ENCODE measurements around the gene LRCH1.

LRCH1 gene

DNA sequence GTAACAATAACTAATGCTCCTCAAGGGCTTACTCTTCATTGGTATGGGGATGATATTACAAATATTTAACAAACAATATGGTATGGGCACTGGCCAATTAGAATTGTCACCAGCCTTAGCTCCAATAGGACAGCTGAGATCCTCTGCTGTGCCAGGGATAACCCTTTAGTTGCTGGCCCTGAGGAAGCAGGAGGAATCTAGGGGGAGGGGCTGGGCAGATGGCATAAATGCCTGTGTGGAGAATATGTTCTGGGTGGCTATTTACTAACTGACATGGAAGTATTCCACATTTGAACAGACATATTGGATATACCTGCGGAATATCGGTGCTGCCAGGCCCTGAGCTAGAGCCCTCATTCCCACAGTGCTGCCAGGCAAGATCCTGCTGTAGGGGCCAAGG lies 16.6 kb upstream of the LRCH1 start:
- no peak for DNase-seq

DNA sequence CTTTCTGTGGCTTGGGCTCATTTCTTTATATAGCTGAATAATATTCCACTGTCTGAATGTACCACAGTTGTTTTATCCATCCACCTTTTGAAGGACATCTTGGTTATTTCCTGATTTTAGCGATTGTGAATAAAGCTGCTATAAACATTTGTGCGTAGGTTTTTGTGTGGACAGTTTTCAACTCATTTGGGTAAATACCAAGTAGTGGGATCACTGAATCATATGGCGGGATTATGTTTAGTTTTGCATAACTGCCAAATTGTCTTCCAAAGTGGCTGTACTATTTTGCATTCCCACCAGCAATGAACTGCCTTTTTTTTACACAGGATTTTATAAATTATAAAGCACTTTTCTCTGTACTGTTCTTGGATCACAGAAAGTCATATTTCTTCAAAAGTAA lies 13.7 kb upstream of the LRCH1 start:
- DNase-seq = no peak

DNA sequence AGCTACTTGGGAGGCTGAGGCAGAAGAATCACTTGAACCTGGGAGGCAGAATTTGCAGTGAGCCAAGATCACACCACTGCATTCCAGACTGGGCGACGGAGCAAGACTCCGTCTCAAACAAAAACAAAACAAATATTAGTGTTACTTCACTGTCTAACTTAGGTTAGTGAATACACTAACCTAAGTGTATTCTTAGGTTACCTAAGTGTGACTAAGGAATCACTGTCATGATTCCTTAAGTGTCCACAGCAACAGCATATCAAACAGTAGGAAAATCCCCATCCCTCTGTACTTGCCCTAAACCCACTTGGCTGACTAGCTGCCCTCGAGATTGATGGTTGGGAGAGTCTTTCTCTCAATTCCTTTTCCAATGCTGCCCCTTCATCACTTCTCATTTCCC lies 11.8 kb upstream of the LRCH1 start:
- no peak for DNase-seq

DNA sequence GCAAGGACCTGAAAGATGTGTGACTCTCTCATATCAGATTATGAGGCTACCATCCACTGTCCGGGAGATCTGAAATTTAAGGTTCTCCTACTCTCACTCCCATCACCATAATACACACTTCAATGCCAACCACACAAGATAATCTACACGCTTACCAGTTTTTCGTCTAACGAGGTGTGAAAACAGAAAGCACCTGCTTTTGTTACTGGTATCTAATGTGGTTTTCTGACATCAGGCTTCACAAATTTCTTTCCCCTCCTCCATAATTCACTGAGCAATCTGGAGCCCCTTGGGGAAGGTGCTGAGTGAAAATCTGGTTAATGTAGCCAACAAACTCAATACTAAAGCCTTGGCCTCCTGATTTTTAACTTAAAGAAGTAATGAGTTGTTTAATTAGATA lies 10.1 kb upstream of the LRCH1 start:
- DNase-seq = no peak

DNA sequence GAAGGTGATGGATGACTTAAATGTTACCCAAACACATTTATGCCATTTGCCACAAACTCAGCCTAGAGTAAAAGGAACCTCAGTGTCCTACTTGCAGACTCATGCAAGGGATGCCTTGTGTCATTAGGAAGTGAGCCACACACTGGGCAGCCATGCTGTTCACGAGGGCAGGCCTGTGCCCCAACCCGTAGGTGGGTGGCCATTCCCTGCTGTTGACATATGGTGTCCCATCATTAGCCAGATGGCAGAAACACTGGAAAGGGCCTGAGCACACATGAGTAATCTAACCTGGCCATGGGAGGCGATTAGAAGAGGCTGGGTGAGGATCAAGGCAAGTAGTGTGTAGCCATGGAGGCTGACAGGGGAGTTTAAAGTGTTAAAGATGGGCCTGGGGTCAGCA lies 9.7 kb upstream of the LRCH1 start:
- DNase-seq = no peak

DNA sequence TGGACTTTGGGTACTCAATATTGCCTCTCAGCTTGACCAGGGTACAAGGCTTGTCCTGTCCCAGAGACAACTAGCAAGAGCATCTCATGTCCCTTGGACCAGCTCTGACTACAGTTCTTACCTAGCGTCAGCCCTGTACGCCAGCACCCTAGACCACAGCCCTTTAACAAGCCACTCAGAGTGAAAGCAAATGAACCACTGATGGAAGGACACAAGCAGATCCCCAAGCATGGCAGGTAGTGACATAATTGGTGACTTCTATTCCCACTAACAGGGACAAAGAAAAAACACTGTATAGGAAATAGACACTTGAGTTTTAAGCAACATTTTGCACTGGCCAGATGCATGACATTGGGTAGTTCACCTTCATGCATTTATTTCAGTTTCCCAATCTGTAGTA lies 8.8 kb upstream of the LRCH1 start:
- DNase-seq = no peak

DNA sequence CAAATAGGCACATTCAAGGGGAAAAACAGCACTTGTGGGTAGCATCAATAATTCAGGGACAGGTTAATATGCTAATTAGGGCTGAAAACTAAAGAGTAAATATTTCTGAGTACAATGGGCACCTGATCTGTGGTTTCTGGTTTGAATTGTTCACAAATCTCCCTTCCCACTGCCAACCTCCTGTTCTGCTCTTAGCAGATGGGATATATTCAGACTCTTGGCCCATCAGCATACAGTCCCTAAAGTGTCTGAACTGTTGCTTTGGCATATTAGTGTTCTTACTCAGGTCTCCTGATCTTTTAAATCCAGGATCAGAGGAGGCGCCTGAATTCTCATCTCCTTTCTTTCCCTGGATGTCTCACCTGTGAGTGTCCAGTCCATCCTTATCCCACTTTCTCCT lies 8.2 kb upstream of the LRCH1 start:
- no peak for DNase-seq

DNA sequence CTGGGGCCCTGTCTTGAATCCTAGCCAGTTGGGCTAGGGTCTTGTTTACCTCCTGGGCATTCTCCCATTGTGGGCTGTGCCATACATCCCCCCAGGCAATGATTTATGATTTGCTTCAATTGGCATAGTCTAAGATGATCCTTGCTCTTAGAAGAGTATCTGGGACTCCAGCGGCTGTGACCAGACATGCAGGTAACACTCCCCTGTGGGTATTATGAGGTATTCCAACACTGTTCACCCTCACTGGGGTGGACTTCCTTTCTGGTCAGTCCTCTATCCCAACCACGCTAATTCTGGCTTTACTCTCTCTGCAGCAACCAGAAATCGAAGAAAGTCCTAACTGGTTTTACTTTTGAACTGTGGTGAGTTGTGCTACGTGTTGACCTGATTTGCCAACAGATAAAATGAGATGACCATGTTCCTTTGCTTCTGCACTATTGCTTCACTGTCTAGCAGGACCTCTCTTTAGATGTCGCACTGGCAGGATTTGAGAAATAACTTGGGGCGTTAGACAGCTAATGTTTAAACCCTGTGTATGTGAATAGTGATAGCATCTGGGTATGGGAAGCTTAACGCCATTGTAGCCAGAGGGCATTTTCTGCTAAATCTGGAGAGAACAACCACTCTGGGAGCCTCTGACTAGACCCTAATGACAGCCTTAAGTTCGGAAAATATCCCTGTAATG lies 6.7 kb upstream of the LRCH1 start:
- DNase-seq = no peak

DNA sequence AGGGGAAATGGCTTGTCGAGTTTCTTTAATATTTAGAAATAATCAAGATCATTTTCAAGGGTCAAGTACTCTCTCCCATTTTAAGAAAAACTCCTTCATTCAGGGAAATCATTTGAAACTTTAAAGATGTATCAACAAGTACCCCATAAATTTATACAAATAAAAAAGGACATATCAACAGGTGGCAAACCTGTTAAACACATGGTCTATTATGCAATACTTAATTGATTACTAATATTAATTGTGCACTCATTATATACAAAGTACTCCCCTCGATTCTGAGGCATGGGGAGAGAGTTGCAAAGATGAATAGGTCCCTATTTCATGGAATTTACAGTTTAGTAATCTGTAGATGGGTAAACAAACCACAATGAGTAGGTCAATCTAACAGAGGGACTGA lies 2.1 kb upstream of the LRCH1 start:
- DNase-seq = no peak

DNA sequence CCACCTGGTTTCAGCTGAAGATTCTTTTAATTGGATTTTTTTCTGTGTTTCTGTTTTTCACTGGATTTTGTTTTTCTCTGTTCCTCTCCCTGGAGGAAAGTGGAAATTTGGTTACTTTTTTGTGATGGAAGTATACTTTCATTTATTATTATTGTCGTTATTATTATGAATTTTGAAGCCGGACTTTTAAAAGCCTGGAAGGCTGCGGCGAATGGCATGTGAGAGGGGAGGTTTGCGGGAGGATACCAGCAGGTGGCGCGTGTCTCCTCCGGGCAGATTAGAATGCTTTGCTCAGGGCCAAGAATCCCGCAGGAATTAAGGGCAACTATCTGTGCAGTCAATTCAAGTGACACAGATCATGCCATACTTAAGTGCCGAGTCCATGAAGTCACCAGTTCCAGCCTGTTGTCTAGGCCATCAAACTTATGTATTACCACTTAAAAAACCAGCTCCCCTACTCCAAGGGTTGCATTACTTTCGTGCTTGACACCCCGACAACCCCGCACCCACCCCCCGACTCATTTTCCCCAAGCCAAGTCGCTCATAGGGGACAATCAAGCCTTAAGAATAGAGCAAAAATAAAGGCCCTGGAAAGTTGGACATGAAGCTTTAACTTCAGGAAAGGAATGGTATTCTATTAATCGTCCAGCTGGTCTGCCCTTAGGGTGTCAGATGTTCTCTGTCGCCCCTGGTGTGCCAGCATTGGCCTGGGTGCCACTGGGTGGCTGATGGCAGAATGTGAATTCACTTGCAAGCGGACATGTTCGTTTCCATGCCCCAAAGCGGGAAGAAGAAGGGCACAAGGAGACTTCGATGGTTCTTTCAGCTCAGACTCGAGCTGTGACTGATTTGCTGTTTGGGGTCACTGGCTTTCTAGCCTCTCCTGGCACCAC lies 1.3 kb upstream of the LRCH1 start:
- peak; percentile 27 for DNase-seq

DNA sequence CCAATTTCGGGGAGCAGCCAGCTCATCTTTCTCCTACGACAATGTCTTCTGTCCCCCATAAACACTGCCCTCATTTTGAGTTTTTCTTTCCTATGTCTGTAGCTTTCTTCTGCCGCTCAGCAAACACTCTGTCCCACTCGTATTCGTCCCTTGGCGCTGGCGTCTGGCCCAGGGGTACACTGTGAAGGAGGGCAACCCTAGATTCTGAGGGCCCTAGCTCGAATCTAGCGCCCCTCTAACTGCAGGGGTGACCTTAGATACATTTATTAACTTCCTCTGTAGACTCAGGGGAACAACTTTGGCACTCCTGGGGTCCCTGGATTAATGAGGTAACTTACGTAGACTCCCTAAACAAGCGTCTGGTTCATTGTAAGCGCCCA lies 677 bp upstream of the LRCH1 start:
- no peak for DNase-seq

DNA sequence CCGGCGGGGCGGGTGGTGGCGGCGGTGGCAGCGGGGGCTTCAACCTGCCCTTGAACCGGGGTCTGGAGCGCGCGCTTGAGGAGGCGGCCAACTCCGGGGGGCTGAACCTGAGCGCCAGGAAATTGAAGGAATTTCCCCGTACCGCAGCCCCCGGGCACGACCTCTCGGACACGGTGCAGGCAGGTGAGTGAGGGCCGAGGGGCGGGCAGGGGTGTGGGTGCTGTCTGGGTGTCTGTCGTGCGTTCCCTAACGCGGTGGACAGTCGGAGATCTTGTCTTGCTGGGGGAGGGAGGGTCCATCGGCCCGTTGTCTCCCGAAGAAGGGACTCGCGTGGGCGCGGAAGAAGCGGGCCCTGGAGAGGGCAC lies 533 bp downstream of the LRCH1 start:
- DNase-seq = no peak

DNA sequence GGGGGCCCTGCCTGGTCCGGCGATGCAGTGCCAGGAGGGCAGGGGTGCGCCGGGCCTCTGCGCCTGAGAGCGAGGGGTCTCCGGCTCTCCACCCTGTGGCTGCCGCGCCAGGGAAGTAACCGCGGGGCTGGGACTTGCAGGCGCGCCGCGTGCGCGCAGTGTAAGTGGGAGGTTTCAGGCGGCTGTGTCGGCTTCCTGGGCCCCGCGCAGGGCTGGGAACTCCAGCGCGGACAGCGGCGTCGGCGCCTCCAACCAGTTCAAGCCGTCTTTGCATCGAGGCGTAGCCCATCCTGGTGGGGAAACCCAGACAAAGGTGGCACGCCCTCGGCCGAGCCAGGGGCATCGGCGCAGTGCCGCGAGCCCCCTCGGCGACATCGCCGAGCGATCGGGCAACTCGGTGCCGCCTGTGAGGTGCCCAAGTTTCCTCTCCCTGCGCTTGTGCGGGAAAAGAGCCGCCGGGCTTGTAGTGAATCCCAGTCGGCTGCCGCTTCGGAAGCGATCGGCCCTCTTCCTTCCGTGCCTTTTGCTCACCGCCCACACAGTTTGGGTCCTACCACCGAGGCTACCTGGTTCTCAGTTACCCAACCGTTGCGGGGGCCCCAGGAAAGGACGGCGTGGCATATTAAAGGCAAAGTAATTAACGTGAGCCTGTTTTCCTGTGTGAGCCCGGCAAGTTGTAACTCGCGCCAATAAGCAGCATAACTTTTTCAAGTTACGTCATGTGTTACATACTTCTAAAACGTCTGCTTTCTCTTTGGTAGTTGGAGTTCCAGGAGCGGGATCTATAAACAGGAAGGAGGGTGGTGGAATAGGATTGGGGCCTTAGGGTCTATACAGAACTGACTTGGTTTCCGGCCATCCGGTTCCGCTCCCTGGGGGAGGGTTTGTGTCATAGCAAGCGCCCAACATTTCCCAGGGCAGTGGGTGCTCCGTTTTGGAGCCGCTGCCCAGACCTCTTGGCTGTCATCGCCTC lies 1.2 kb downstream of the LRCH1 start:
- peak; percentile 71 for DNase-seq

DNA sequence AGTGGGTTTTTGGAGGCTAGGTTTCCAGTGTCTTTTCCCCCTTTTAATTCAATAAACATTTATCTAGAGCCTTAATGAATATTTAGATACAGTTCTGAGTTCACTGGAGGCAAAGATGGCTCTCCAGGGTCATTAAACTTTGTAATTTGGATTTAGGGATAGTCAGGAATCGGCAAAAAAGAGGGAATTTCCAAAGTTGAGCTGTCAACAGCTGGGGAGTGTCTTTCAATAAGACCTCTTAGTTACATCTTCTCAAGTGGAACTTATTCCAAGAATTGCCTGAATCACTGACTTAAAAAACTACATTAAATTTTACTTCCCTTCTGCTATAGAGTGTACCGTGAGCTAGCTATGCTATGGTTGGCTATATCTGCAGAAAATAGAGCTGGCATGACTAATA lies 2.0 kb downstream of the LRCH1 start:
- DNase-seq = no peak

DNA sequence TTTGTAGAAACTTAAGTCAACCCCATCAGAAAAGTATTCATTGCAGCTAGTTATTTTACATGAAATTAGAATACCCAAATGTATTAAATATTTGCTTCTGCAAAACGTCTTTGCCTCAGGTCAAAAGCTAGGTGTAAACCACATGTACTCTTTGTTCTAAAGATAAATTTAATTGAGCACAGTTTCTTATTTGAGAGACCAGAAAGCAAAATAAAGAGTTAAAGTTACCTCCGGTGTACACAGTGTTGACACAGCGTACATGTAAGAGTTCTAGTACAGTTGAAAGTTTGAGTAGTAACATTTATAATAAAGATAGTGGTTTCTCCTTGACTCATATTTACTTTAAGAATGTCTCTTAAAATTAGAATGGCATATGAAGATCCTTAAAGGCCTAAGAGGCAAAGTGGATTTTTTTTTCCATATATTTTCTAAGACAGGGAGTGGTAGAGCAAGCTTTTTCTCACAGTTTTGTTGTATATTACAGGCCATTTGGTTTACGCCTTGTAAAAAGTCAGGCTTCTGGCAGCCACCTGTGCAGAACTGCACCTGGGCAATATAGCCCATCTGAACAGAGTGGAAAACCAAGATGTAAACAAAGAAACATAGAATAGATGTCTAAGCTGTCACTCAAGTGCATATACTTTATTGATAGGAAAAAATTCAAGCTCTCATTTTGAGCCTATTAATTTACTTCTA lies 2.9 kb downstream of the LRCH1 start:
- DNase-seq = no peak

DNA sequence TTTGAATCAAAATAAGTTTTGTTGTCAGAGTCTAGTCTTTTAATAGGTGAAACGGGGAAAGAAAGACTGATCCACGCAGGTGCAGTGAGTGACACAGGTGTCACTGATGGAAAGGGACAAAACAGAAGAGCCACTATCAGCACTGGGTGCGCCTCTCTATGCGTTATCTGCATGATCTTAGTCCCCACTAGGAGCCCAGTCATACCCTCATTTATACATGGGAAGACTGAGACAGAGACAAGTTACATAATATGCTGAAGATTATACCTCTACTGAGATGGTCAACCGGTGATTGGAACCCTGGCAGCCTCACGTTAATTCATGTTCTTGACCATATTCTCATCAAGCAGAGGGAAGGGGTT lies 3.4 kb downstream of the LRCH1 start:
- DNase-seq = no peak

DNA sequence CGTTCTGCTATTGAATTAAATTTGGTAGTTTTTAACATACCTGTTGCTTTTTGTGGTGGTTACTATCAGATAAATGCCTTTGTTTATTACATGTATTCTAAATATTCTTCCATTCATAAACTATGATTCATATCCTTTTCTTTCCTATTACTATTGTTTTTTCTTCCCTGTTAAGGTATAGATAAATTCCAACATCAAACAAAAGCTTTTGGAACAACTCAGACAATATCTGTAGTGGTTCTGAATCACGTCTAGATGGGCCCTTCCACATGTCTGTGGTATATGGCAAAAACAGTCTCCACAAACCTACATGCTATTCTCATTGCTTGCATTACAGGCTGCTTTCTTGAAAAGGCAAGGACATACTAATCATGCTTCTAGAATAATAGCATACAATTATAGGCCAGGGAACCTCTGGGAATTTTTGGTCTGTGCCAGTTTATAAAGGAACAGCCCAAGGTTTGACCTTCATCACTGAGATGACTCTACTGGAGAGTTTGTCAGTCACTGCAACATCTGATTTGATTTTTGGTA lies 6.4 kb downstream of the LRCH1 start:
- DNase-seq = no peak

DNA sequence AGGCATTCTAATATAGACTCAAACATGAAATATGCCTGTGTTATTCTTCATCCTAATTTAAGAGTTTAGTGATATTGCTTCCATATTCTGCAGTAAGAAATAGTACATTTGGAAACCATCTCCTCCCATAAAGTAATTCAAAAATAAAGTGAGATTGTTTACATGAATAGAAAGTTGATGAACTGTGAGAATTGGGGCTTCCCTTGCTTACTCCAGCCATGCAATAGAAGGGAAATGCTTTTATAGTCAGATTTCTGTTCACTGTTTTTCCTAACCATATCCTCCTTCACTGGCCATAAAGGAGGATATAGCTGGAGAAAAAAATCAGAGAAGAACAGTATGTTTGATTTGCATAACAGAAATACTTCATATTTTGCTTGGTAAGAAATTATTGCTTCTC lies 7.8 kb downstream of the LRCH1 start:
- no peak for DNase-seq

DNA sequence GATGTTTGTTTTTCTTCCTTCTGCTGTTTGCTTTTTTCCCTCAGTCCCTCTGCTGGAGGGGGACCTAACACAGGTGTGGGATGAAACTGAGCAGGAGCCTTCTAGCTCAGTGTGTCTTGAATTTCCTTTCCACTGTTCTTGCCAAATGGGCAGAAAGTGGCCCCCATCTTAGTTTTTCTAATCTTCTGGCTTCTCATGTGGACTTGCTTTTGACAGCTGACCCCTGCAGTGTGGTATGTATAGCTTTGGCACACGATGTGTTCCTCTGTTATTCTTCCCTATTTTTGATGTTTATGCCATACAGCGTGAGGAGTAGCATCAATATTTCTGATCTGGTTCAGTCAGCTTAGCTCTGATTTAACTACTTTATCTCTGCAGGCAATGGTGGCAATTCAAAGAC lies 8.3 kb downstream of the LRCH1 start:
- no peak for DNase-seq

DNA sequence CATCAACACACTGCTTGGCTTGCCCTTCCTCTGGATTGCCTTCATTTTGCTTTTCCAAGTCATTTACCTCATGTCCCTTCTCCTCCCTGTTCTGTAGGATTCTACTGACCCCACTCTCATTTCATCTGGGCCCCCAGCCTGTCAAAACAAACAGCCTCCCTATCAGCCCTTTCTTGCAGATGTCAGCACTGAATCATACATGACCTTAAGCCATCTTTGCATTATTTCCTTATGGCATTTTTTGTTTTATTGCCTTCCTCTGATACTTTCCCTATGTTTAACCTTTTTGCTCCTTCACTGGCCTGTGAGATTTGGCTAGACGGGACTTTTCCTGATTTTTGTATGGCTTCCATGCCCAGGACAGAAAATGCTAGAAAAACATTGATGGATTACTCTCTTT lies 8.7 kb downstream of the LRCH1 start:
- DNase-seq = no peak

DNA sequence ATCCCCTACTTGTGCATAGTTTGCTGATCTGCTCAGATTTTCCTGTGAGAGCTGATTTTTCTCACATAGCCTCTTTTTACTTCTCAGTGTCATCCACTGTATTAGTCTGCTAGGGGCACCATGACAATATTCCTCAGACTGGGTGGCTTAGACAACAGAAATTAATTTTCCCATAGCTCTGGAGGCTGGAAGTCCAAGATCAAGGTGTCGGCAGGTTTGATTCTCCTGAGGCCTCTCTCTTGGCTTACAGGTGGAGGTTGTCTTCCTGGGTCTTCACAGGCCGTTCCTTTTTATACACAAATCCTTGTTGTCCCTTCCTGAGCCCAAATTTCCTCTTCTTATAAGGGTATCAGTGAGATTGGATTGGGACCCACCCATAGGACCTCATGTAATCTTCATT lies 9.2 kb downstream of the LRCH1 start:
- DNase-seq = no peak

DNA sequence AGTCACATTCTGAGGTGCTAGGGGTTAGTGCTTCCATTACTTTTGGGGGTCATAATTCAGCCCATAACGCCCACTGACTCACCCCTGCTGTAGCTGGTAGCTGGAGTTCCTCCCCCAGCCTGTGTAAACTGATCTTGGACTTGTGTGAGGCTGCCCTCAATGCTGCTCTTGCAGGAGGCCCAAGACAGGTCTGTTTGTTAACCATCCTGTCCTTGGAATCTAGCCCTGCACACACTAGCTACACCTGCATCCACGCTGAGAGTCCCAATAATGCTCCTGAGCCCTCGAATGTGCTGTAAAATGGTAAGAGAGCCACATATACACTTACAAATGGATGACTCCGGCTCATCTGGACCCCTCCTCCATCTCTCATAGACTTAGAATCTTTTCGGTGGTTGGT lies 9.6 kb downstream of the LRCH1 start:
- no peak for DNase-seq

All from central memory CD4-positive, alpha-beta T cell (primary cell).